KG1 (cell line): ENCODE results near the gene ZNF197.
A peak's percentile ranks its signal among the peaks of the same experiment; 100 is the strongest.
"Not testable (repeated sequence)": the region's sequence is repeated elsewhere in the genome, so short reads cannot be mapped to it uniquely, and the experiment has no call there.

ENCODE experiments used
- DNase-seq: peaks from one replicate; lab custom pipeline; 2025; lab: John Stamatoyannopoulos, UW

The ZNF197 gene

GRCh38 chr3:44624749-44625480 is at the start of gene ZNF197:
Gene ZNF197 (plus strand): TSS chr3:44625036. CDS start chr3:44629155, 4,119 bp downstream.
- peak; percentile 58 for DNase-seq

- no peak for DNase-seq
Measured at GRCh38 chr3:44576613-44577012, 48.2 kb upstream of the ZNF197 start.

- not testable (repeated sequence) for DNase-seq
Measured at GRCh38 chr3:44577354-44577952, 47.4 kb upstream of the ZNF197 start.

GRCh38 chr3:44578316-44578715 is 46.5 kb upstream of the ZNF197 start:
- DNase-seq, result not testable (repeated sequence)

DNA sequence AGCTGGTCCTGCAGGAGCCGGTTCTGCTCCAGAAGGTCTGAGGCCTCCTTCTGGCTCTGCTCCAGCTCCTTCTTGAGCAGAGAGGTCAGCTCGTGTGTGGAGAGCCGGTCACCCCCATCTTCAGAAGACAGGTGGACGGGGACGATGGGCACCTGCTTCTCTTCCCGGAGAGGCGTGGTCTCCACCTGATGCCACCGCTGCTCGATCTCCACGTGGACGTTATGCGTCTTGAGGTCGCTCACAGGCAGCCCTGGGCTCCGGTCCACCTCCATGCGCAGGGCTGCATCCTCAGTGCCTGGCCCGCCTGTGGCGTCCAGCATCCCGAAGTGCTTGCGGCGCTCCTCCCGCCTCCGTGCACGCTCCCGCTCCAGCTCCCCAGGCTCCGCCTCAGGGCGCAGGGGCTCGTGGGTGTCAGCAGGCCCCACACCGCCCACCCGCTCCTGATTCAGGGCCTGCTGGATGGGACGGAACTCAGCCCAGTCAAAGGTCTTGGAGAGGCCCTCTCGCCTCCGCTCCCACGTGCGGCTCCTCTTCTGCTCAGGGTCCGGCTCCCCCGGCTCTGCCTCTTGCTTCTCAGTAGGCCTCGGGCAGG is 45.8 kb upstream of the ZNF197 start:
- DNase-seq, result not testable (repeated sequence)

GRCh38 chr3:44579749-44580148 is 45.1 kb upstream of the ZNF197 start:
- not testable (repeated sequence) for DNase-seq

- not testable (repeated sequence) for DNase-seq
Measured at GRCh38 chr3:44580971-44581370, 43.9 kb upstream of the ZNF197 start.

GRCh38 chr3:44584646-44585501 is 40.0 kb upstream of the ZNF197 start, which contains the start of gene ZNF660:
Gene ZNF660 (plus strand): TSS chr3:44584964. CDS start chr3:44594194, 9,230 bp downstream.
- DNase-seq, result no peak

- no peak for DNase-seq
Measured at GRCh38 chr3:44596621-44597020, 28.2 kb upstream of the ZNF197 start.

- DNase-seq, result no peak
Measured at GRCh38 chr3:44601749-44602148, 23.1 kb upstream of the ZNF197 start.

DNA sequence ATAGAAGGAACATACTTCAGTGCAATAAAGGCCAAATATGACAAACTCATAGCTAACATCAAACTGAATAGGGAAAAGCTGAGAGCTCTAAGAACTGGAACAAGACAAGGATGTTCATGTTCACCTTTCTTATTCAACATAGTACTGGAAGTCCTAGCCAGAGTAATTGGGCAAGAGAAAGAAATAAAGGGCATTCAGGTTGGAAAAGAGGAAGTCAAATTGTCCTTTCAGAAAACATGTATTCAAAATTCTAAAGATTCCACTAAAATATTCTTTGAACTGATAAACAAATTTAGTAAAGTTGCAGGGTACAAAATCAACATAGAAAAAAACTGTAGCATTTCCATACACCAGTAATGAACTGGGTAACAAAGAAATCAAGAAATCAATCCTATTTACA is 12.2 kb upstream of the ZNF197 start:
- no peak for DNase-seq

GRCh38 chr3:44628716-44629115 is 3.9 kb downstream of the ZNF197 start:
- no peak for DNase-seq

DNA sequence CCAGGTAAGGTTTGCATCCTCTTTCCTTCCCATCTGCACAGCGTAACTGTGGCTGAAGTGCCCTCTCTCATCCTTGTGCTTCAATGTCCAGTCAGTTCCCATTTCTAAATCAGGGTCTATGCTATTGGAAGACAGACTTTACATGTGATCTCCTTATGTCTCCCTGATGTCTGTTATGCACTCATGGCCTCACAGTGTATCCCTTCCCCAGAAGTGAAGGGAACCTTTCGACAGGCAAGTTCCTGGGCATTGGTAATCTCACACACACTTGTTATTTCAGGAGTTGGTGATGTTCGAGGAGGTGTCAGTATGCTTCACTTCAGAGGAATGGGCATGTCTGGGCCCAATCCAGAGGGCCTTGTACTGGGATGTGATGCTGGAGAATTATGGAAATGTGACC is 7.4 kb downstream of the ZNF197 start:
- no peak for DNase-seq

- DNase-seq, result no peak
Measured at GRCh38 chr3:44642337-44642736, 17.5 kb downstream of the ZNF197 start.

GRCh38 chr3:44643024-44643423 is 18.2 kb downstream of the ZNF197 start:
- no peak for DNase-seq

GRCh38 chr3:44647771-44648170 is 22.9 kb downstream of the ZNF197 start:
- DNase-seq, result no peak

- peak; percentile 72 for DNase-seq
Measured at GRCh38 chr3:44648564-44649229, 23.9 kb downstream of the ZNF197 start, which contains the start of gene ZNF35. Gene ZNF35 (plus strand): TSS chr3:44648732. CDS start chr3:44651068, 2,336 bp downstream.

DNA sequence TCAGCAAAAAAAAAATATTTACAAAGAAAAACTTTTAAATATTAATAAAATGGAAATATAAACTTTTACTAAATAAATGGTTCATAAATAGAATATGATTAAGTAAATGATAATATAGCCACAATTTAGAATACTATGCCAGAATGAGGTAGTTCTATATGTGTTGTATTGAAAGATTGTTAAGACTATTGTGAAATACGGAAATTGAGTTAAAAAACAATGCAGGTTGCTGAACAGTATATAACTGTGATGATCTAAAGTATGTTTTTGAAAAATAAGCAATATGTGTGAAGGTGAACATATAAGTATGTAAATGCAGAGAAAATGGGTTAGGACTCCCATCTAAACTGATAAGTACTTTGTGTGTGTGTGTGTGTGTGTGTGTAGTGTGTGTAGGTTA is 24.9 kb downstream of the ZNF197 start:
- no peak for DNase-seq

DNA sequence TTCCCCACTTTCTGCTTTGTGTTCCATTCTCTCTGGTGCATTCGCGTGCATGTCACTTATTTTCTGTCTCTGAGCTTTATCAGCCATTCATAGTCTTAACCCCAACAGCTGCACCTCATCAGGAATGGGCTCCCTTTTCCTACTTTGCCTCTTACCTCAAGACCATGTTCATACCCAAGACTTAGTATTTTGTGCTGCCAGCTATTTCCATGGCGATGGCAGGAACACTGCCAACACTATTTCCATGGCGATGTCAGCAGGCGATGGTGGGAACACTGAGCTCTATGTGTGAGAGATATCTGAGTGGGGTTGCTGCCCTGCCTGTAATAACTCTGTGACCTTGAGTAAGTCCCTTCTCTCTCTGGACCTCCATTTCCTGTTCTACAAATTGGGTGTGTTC is 29.2 kb downstream of the ZNF197 start:
- DNase-seq, result no peak

GRCh38 chr3:44659015-44659414 is 34.2 kb downstream of the ZNF197 start:
- DNase-seq, result no peak

- no peak for DNase-seq
Measured at GRCh38 chr3:44659434-44659833, 34.6 kb downstream of the ZNF197 start.

DNA sequence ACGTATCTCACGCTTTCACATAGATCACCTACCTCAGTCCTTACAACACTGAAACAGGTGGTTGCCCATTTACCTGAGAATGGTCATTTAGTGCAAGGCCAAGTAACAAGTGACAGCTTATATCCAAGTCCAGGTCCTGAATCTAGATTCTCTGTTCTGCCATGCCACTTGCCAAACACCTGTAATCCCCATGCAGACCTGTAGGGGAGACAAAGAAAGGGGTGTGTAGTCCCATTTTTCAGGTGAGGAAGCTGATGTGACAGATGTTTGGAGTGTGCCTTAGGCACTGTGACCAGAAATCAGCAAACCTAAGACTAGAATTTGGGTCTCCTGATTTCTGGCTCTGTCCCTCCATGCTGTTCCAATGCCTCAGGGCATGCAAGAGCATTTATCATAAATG is 36.4 kb downstream of the ZNF197 start:
- no peak for DNase-seq
